Breast epithelium (tissue), 3 donors: ENCODE measurements around the gene GFM2.

Experiments
- POLR2A ChIP-seq: fragments of 450-650 bp; IDR thresholded peaks from one replicate; pipeline ENCODE4 v1.6.1; 2016; ENCODE audit warnings: antibody characterized with exemption, mild to moderate bottlenecking, moderate library complexity
- POLR2AphosphoS5 ChIP-seq, 3 donors: sonication (generic); formaldehyde crosslinking; IDR thresholded peaks; one replicate each; pipeline ENCODE4 v1.6.1; 2017; ENCODE audit warnings: antibody characterized with exemption in 3 of 3
- TF ChIP-seq, protein P1 (sequence below), 3 donors: fragments of 450-650 bp; IDR thresholded peaks; one replicate each; pipeline ENCODE4 v1.5.1; 2016 to 2017; ENCODE audit warnings: antibody characterized with exemption in 3 of 3, mild to moderate bottlenecking in 3 of 3, moderate library complexity in 3 of 3

DNA sequence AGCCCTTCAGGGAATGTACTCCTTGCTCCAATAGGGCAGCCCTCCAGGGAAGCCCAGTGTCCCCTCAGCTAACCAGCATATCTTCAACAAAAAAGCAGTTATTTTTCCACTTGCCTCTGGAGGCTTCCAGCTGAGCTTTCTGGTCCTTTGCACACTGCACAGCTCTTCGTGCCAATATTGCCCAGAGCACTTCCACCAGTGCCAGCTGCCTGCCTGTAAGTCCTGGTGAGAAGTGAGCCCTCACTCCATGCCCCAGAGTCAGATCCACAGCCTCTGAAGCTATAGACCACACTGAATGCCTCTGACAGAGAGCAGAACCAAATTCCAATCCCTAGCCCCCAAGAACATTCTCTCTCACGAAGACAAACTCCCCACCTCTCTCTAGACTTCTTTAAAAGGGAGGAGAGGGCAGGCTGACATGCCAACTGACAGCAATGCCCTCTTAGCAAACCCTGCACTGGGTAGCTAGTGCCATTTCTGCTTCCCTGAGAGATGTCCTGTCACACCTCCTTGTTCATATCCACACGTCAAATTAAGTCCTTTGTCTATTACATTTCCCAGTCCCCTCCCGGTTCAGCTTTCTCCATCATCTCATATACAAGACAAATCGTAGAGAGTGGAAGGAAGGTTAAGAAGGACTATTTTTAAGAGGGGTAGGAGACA lies 94.6 kb downstream of the GFM2 start:
- TF ChIP-seq, protein P1, sequence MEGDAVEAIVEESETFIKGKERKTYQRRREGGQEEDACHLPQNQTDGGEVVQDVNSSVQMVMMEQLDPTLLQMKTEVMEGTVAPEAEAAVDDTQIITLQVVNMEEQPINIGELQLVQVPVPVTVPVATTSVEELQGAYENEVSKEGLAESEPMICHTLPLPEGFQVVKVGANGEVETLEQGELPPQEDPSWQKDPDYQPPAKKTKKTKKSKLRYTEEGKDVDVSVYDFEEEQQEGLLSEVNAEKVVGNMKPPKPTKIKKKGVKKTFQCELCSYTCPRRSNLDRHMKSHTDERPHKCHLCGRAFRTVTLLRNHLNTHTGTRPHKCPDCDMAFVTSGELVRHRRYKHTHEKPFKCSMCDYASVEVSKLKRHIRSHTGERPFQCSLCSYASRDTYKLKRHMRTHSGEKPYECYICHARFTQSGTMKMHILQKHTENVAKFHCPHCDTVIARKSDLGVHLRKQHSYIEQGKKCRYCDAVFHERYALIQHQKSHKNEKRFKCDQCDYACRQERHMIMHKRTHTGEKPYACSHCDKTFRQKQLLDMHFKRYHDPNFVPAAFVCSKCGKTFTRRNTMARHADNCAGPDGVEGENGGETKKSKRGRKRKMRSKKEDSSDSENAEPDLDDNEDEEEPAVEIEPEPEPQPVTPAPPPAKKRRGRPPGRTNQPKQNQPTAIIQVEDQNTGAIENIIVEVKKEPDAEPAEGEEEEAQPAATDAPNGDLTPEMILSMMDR (IDR thresholded peaks at IDR 0.05) = no peak
- no peak for TF ChIP-seq POLR2AphosphoS5 (IDR thresholded peaks at IDR 0.05)
- TF ChIP-seq POLR2A = no peak
